Left ventricle myocardium inferior (tissue), 1 donor: Measurements from ENCODE around the gene ST14. TPM values are rescaled to one million over a fixed set of nuclear protein-coding genes. Genes with fewer than 3 reads are reported as not detected.
"Not testable (repeated sequence)": the region's sequence is repeated elsewhere in the genome, so short reads cannot be mapped to it uniquely, and the experiment has no call there.

ENCODE experiments used
- DNase-seq: peaks from one replicate; pipeline ENCODE4 v3.0.0-alpha.2; 2020
- H3K27ac ChIP-seq: fragments of 200-600 bp; replicated peaks from 2 replicates; pipeline ENCODE4 v1.8.0; 2021
- H3K27me3 ChIP-seq: fragments of 200-600 bp; 2 replicates; pipeline ENCODE4 v1.8.0; 2021; ENCODE audit warnings: low read depth
- H3K36me3 ChIP-seq: fragments of 200-600 bp; 2 replicates; pipeline ENCODE4 v1.8.0; 2021
- H3K4me1 ChIP-seq: fragments of 200-600 bp; 2 replicates; pipeline ENCODE4 v1.8.0; 2021
- H3K4me3 ChIP-seq: fragments of 200-600 bp; 2 replicates; pipeline ENCODE4 v1.8.0; 2021; ENCODE audit warnings: mild to moderate bottlenecking, moderate library complexity
- H3K9me3 ChIP-seq: fragments of 200-600 bp; replicated peaks from 2 replicates; pipeline ENCODE4 v1.8.0; 2021
- CTCF ChIP-seq: fragments of 200-600 bp; IDR thresholded peaks from 2 replicates; pipeline ENCODE4 v1.8.0; 2021; ENCODE audit warnings: antibody characterized with exemption, mild to moderate bottlenecking, borderline replicate concordance
- intact Hi-C: fragments of 100-400 bp; cut with micrococcal nuclease; formaldehyde crosslinking; loops from one replicate; pipeline ENCODE4 v1.11.0; 2022
- total RNA-seq: library from RNA; stranded (reverse); fragmentation: NEBNext Ultra II Directional; extraction: Animal tissue kit (Norgen Biotek cat#: 25700); gene quantifications from one replicate; pipeline ENCODE4 v1.2.1, GENCODE V29; 2021
- donor health status: DM: no; HTN: yes; CAD: no; lungs with severe emphysema.

The ST14 gene
- total RNA-seq, 1 donor from 2014 or later, result 1.0 TPM

- no peaks in the 10 kb centered on the region for H3K36me3 ChIP-seq
- no peak overlapping the region for H3K4me3 ChIP-seq
- intact Hi-C loops, result no loop called here
- H3K27ac ChIP-seq, result no peak overlapping the region
- no peak for TF ChIP-seq CTCF
- H3K9me3 ChIP-seq, result peaks cover 17% of the 10 kb centered on the region
- H3K4me1 ChIP-seq, result no peaks in the 10 kb centered on the region
- H3K27me3 ChIP-seq, result no peaks in the 10 kb centered on the region
- DNase-seq, result no peak
Measured at GRCh38 chr11:130171534-130171933, 12.0 kb downstream of the ST14 start.

- H3K4me1 ChIP-seq, H3K27ac ChIP-seq, H3K4me3 ChIP-seq, H3K36me3 ChIP-seq, H3K27me3 ChIP-seq, intact Hi-C loops, DNase-seq: not testable (repeated sequence)
- peaks cover 17% of the 10 kb centered on the region for H3K9me3 ChIP-seq
Measured at GRCh38 chr11:130172001-130172400, 12.4 kb downstream of the ST14 start.

- intact Hi-C loops, result no loop called here
- no peak for TF ChIP-seq CTCF
- Histone ChIP-seq H3K27me3 (no peaks in the 10 kb centered on the region), H3K36me3 (no peaks in the 10 kb centered on the region), H3K4me1 (peaks cover 21% of the 10 kb centered on the region), H3K9me3 (peaks cover 17% of the 10 kb centered on the region), H3K27ac (no peak overlapping the region), H3K4me3 (no peak overlapping the region)
- DNase-seq, result no peak
Measured at GRCh38 chr11:130174642-130175041, 15.1 kb downstream of the ST14 start.

GRCh38 chr11:130175898-130176297 is 16.3 kb downstream of the ST14 start:
- intact Hi-C loops, result no loop called here
- H3K27ac ChIP-seq, result no peak overlapping the region

GRCh38 chr11:130177782-130178181 is 18.2 kb downstream of the ST14 start:
- intact Hi-C loops, result no loop called here
- peaks cover 17% of the 10 kb centered on the region for H3K9me3 ChIP-seq
- TF ChIP-seq CTCF, result no peak
- H3K36me3 ChIP-seq, result no peaks in the 10 kb centered on the region
- DNase-seq, result no peak
- H3K27ac ChIP-seq, result peak overlapping the region; percentile 89
- peaks cover 45% of the 10 kb centered on the region for H3K4me1 ChIP-seq
- H3K27me3 ChIP-seq, result no peaks in the 10 kb centered on the region
- no peak overlapping the region for H3K4me3 ChIP-seq

More at GRCh38 chr11:130175898-130176297, 16.3 kb downstream of the ST14 start:
- Histone ChIP-seq H3K4me3 (no peak overlapping the region), H3K9me3 (peaks cover 17% of the 10 kb centered on the region), H3K4me1 (peaks cover 34% of the 10 kb centered on the region), H3K36me3 (no peaks in the 10 kb centered on the region), H3K27me3 (no peaks in the 10 kb centered on the region)
- no peak for TF ChIP-seq CTCF
- no peak for DNase-seq

- H3K36me3 ChIP-seq, result no peaks in the 10 kb centered on the region
- peaks cover 17% of the 10 kb centered on the region for H3K9me3 ChIP-seq
- peaks cover 45% of the 10 kb centered on the region for H3K4me1 ChIP-seq
- DNase-seq, result peak; percentile 38
- peak overlapping the region; percentile 89 for H3K27ac ChIP-seq
- no peak for TF ChIP-seq CTCF
- H3K27me3 ChIP-seq, result no peaks in the 10 kb centered on the region
- intact Hi-C loops, result no loop called here
- no peak overlapping the region for H3K4me3 ChIP-seq
Measured at GRCh38 chr11:130178441-130179339, 19.1 kb downstream of the ST14 start.
